Upper lobe of left lung (tissue), 4 donors: ENCODE data around the gene NFASC.

Source experiments
- CTCF ChIP-seq, 6 experiments: fragments of 450-650 bp in 4 of 6; fragments of 200-600 bp in 2 of 6; sonication (generic) in 2 of 6; IDR thresholded peaks; one replicate each; pipeline ENCODE4 v1.5.1; 2016 to 2019; ENCODE audit warnings: antibody characterized with exemption in 6 of 6
- POLR2AphosphoS5 ChIP-seq, 2 donors: sonication (generic); formaldehyde crosslinking; IDR thresholded peaks; one replicate each; pipeline ENCODE4 v1.5.1; 2017; ENCODE audit warnings: antibody characterized with exemption in 2 of 2

- TF ChIP-seq CTCF (IDR thresholded peaks at IDR 0.05), result no peak
- no peak for TF ChIP-seq POLR2AphosphoS5 (IDR thresholded peaks at IDR 0.05)
Observed at GRCh38 chr1:204970937-204971336, 100.3 kb downstream of the NFASC start.
